HL-60 (cell line): ENCODE data around the gene SHANK3.

Experiments
- CTCF ChIP-seq: IDR thresholded peaks from one replicate; pipeline ENCODE4 v1.5.1; 2011; ENCODE audit warnings: low read length, control low read depth, inconsistent platforms; ENCODE audit not compliant: insufficient read depth
- GABPA ChIP-seq: IDR thresholded peaks from 2 replicates; pipeline ENCODE4 v1.6.1; 2012; ENCODE audit warnings: low read depth
- POLR2AphosphoS5 ChIP-seq: IDR thresholded peaks from 2 replicates; pipeline ENCODE4 v1.6.1; 2012; ENCODE audit warnings: low read depth

- TF ChIP-seq CTCF (no peak), POLR2AphosphoS5 (no peak), GABPA (no peak)
These were observed 49.6 kb downstream of the SHANK3 start for GRCh38 chr22:50722048-50722701.
